Measurements from ENCODE around the gene KLC1. TPM values are rescaled to one million over a fixed set of nuclear protein-coding genes. Genes with fewer than 3 reads are reported as not detected.
A peak's percentile ranks its signal among the peaks of the same experiment; 100 is the strongest.

Gene KLC1
- total and polyA plus RNA-seq, 2 of the 13 experiments (the other 11 are each of a cell fraction or from before 2014, with no cell fraction given) = 53.2 to 63.5 TPM

- no peak overlapping the region for H2AFZ ChIP-seq (ENCODE audit: low read length)
- CTCF ChIA-PET (ENCODE audit: low intra/inter-chr PET ratio, low total read pairs) = no interaction called here
- in situ Hi-C loops (cut with HindIII; ENCODE audit: extremely low pct_ligation_motif_present, low pct_unique_long_range_greater_than_20kb) (no loop called here), intact Hi-C loops (cut with micrococcal nuclease; ENCODE audit: unreplicated experiment) (no loop called here)
- FAIRE-seq (no peak), ATAC-seq (no peak), DNase-seq (ENCODE audit: low spot score) (no peak)
- TF ChIP-seq ZBTB33 (CRISPR knock-in tag; IDR thresholded peaks at IDR 0.05) (no peak), AGO2 (optimal IDR thresholded peaks at IDR 0.05; ENCODE audit: low read depth, low read length) (peak; percentile 47)
- peaks cover 30 to 49% of the 10 kb centered on the region in 2 experiments for H3K36me3 ChIP-seq (replicated peaks in 1 of 2; ENCODE audit: control insufficient read depth in 1 of 2, insufficient read depth in 2 of 2, low read length in 2 of 2)
- H3K4me3 ChIP-seq (replicated peaks in 1 of 3; ENCODE audit: insufficient read depth in 1 of 3, low read depth in 2 of 3, low read length in 3 of 3) = no peak overlapping the region
- no peaks in the 10 kb centered on the region for H3K27me3 ChIP-seq (ENCODE audit: control insufficient read depth in 1 of 2, insufficient read depth in 2 of 2, low read length in 2 of 2)
- no peak overlapping the region for H3K4me2 ChIP-seq (ENCODE audit: low read depth, low read length)
- no TSS peak for BruUV-seq (replicated peaks)
- over 99% methylated on average over 11 of the region's 17 CpGs for WGBS (ENCODE audit: low lambda C conversion rate)
- no peak overlapping the region for H3K9ac ChIP-seq (ENCODE audit: insufficient read depth, low read depth, low read length)
- H3K79me2 ChIP-seq (ENCODE audit: insufficient read depth, low read length) = no peaks in the 10 kb centered on the region
- POLR2A ChIA-PET = no interaction called here
- H3K4me1 ChIP-seq (ENCODE audit: insufficient read depth, low read length) = no peaks in the 10 kb centered on the region
- no peaks in the 10 kb centered on the region for H3K9me3 ChIP-seq (ENCODE audit: low read length)
- no peak overlapping the region for H3K27ac ChIP-seq (ENCODE audit: extremely low read length, insufficient read depth, low read length)
- H4K20me1 ChIP-seq (ENCODE audit: insufficient read depth, low read length) = no peaks in the 10 kb centered on the region; the same call in 1 of the 2 replicates
These were observed 33.6 kb downstream of the KLC1 start for GRCh38 chr14:103662591-103662990.

DNA sequence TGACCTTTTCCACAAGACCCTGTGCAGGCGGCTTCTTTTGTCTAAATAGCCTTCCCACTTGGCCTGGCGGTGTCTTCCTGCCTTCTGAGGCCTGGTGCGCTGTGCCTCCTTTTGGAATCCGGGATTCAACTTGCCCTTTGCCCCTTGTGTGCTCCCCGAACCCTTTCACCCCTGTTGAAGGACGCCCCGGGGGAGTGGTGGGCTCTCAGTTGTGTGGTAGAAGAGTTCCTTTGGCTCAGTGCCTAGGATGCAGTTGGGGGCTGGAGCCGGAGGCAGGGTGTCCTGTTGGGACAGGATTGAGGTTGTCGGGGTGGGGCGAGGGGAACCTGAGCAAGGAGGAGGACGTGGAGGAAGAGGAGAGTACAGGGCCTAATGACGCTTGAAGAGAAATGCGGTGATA lies 34.5 kb downstream of the KLC1 start:
- Histone ChIP-seq H3K4me1 (ENCODE audit: insufficient read depth, low read length) (no peaks in the 10 kb centered on the region), H3K36me3 (replicated peaks in 1 of 2; ENCODE audit: control insufficient read depth in 1 of 2, insufficient read depth in 2 of 2, low read length in 2 of 2) (peaks cover 30 to 48% of the 10 kb centered on the region in 2 experiments), H2AFZ (ENCODE audit: low read length) (no peak overlapping the region), H3K27ac (ENCODE audit: extremely low read length, insufficient read depth, low read length) (no peak overlapping the region), H3K9me3 (ENCODE audit: low read length) (no peaks in the 10 kb centered on the region), H3K27me3 (ENCODE audit: control insufficient read depth in 1 of 2, insufficient read depth in 2 of 2, low read length in 2 of 2) (no peaks in the 10 kb centered on the region), H3K9ac (ENCODE audit: insufficient read depth, low read depth, low read length) (no peak overlapping the region), H3K4me3 (replicated peaks in 1 of 3; ENCODE audit: insufficient read depth in 1 of 3, low read depth in 2 of 3, low read length in 3 of 3) (no peak overlapping the region), H3K79me2 (ENCODE audit: insufficient read depth, low read length) (no peaks in the 10 kb centered on the region), H3K4me2 (ENCODE audit: low read depth, low read length) (no peak overlapping the region), H4K20me1 (ENCODE audit: insufficient read depth, low read length) (no peaks in the 10 kb centered on the region; the same call in 1 of the 2 replicates)
- in situ Hi-C loops (cut with HindIII; ENCODE audit: extremely low pct_ligation_motif_present, low pct_unique_long_range_greater_than_20kb) (no loop called here), intact Hi-C loops (cut with micrococcal nuclease; ENCODE audit: unreplicated experiment) (no loop called here)
- TSS peak; percentile 19 for BruUV-seq (replicated peaks)
- 94% methylated on average over 13 of the region's 13 CpGs for WGBS (ENCODE audit: low lambda C conversion rate)
- CTCF ChIA-PET (ENCODE audit: low intra/inter-chr PET ratio, low total read pairs) = no interaction called here
- no peak for FAIRE-seq
- ATAC-seq = no peak
- no peak for DNase-seq (ENCODE audit: low spot score)
- POLR2A ChIA-PET = no interaction called here
- no peak for TF ChIP-seq ZFP36L2 (CRISPR knock-in tag; IDR thresholded peaks at IDR 0.05)
- TF ChIP-seq ZBTB21 (CRISPR knock-in tag; IDR thresholded peaks at IDR 0.05) = no peak
- no peak for TF ChIP-seq ZUFSP (CRISPR knock-in tag; IDR thresholded peaks at IDR 0.05; ENCODE audit: borderline replicate concordance)
- TF ChIP-seq, protein P1, sequence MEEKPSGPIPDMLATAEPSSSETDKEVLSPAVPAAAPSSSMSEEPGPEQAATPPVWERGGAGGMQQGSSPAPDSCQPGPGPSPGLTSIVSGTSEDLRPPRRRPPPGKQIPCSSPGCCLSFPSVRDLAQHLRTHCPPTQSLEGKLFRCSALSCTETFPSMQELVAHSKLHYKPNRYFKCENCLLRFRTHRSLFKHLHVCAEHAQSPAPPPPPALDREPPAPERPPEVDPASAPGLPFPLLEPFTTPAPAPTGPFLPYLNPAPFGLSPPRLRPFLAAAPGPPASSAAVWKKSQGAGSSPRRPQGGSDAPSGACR (CRISPR knock-in tag; IDR thresholded peaks at IDR 0.05) = no peak
- no peak for TF ChIP-seq ZNF263 (CRISPR knock-in tag; IDR thresholded peaks at IDR 0.05)
- TF ChIP-seq MZF1 (CRISPR knock-in tag; IDR thresholded peaks at IDR 0.05; ENCODE audit: borderline replicate concordance) = no peak
- no peak for TF ChIP-seq EHMT2 (IDR thresholded peaks at IDR 0.05; ENCODE audit: borderline replicate concordance, low read depth, low read length)
- TF ChIP-seq ZNF3 (CRISPR knock-in tag; IDR thresholded peaks at IDR 0.05) = no peak
- no peak for TF ChIP-seq FOXM1 (CRISPR knock-in tag; IDR thresholded peaks at IDR 0.05)
- TF ChIP-seq ZNF710 (CRISPR knock-in tag; IDR thresholded peaks at IDR 0.05; ENCODE audit: borderline replicate concordance) = no peak

Measured in HepG2 (cell line).